Measurements from ENCODE around the gene KIFC1. TPM values are rescaled to one million over a fixed set of nuclear protein-coding genes. Genes with fewer than 3 reads are reported as not detected.

Gene KIFC1
- total and polyA plus RNA-seq, 2 donors (not counting 1 experiment from before 2014, with no cell fraction given): 0.79 to 1.0 TPM

DNA sequence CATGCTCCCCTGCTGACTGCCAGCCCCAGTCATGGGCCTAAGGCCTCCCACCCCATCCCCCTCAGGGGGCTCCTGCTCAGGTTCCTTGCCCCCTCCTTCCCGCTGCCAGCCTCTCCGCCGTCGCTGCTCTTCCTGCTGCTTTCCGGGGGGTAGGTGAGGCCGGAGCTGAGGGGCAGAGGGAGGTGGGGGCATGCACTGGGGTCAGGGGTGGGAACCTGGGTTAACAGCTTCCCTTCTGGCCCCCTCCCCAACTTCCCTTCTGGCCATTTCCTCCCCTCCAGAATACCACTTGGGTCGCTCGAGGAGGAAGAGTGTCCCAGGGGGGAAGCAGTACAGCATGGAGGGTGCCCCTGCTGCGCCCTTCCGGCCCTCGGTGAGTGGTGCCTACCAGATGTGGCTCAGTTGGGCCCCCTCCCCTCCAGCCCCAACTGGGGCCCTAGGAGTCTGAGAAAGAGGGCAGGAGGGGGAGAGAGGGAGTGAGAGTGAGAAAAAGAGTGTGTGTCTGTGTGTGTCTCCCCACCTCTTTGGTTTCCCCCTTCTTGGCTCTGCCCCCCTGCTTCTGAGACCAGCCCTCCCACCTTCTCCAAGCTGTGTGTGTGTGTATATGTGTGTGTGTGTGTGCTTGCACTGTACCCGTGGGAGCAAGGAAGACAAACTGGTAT, 40.4 kb downstream of the KIFC1 start:
- ChIA-PET POLR2A (interaction anchor here (0.6 to 1.3 kb wide), 3 partner anchors 80 to 114 kb away, joined by 3 to 10 read pairs (median 6); partner anchors contain the start of gene ZBTB22), CTCF (interaction anchor here (0.7 to 1.4 kb wide), 3 partner anchors 22 to 147 kb away, joined by 3 to 4 read pairs (median 3); partner anchors contain the start of gene ZBTB9)
- H3K9ac ChIP-seq (ENCODE audit: low read length): peak overlapping the region; percentile 69
- peak overlapping the region; percentile 98 for H3K4me2 ChIP-seq (replicated peaks; ENCODE audit: low read depth, low read length, poor library complexity, severe bottlenecking)
- peak overlapping the region; percentile 90 for H3K27ac Mint-ChIP-seq
- H4K20me1 ChIP-seq (ENCODE audit: control insufficient read depth, insufficient read depth, low read length, poor library complexity, severe bottlenecking): no peaks in the 10 kb centered on the region
- peaks cover 6 to 19% of the 10 kb centered on the region in 2 experiments for H3K36me3 ChIP-seq (replicated peaks in 1 of 2; ENCODE audit: control extremely low read depth in 1 of 2, control insufficient read depth in 1 of 2, extremely low read depth in 1 of 2, insufficient read depth in 2 of 2, low read length in 1 of 2)
- peak overlapping the region; percentile 69 for H2AFZ ChIP-seq (ENCODE audit: insufficient read depth, low read depth, low read length, poor library complexity, severe bottlenecking)
- peaks cover 13% of the 10 kb centered on the region for H3K79me2 ChIP-seq (ENCODE audit: control insufficient read depth, insufficient read depth, low read length)
- peak; percentile 42 for ATAC-seq (ENCODE audit: low read depth)
- DNase-seq: peak; percentile 71
- no peaks in the 10 kb centered on the region for H3K27me3 Mint-ChIP-seq
- peak overlapping the region; percentile 96 for H3K4me3 Mint-ChIP-seq
- H3K27me3 ChIP-seq (replicated peaks in 1 of 4; ENCODE audit: control extremely low read depth in 1 of 4, control insufficient read depth in 3 of 4, insufficient read depth in 4 of 4, low read length in 3 of 4): no peaks in the 10 kb centered on the region
- H3K9me3 ChIP-seq (ENCODE audit: control extremely low read depth in 1 of 3, control insufficient read depth in 2 of 3, insufficient read depth in 1 of 3, low read length in 2 of 3): no peaks in the 10 kb centered on the region
- no peaks in the 10 kb centered on the region for H3K9me3 Mint-ChIP-seq (ENCODE audit: insufficient read depth)
- H3K4me3 ChIP-seq (ENCODE audit: control extremely low read depth in 1 of 5, extremely low read depth in 1 of 5, insufficient read depth in 1 of 5, low read depth in 2 of 5, low read length in 4 of 5): peak overlapping the region; percentile 48 to 72 (median 52)
- WGBS (ENCODE audit: insufficient coverage): no CpG with 5 or more reads among the region's 12 CpGs
- H3K4me1 Mint-ChIP-seq: peaks cover 66% of the 10 kb centered on the region
- peak overlapping the region; percentile 56 to 75 for H3K27ac ChIP-seq (ENCODE audit: low read length in 2 of 2)
- intact Hi-C loops (cut with micrococcal nuclease): loop anchor here (1.0 kb wide), 1 partner anchor 22 kb away; the partner anchor contains the start of gene ZBTB9
- peaks cover 61 to 66% of the 10 kb centered on the region in 2 donors for H3K4me1 ChIP-seq (ENCODE audit: control insufficient read depth in 2 of 2, insufficient read depth in 2 of 2, low read length in 2 of 2)
- TF ChIP-seq, protein P1, sequence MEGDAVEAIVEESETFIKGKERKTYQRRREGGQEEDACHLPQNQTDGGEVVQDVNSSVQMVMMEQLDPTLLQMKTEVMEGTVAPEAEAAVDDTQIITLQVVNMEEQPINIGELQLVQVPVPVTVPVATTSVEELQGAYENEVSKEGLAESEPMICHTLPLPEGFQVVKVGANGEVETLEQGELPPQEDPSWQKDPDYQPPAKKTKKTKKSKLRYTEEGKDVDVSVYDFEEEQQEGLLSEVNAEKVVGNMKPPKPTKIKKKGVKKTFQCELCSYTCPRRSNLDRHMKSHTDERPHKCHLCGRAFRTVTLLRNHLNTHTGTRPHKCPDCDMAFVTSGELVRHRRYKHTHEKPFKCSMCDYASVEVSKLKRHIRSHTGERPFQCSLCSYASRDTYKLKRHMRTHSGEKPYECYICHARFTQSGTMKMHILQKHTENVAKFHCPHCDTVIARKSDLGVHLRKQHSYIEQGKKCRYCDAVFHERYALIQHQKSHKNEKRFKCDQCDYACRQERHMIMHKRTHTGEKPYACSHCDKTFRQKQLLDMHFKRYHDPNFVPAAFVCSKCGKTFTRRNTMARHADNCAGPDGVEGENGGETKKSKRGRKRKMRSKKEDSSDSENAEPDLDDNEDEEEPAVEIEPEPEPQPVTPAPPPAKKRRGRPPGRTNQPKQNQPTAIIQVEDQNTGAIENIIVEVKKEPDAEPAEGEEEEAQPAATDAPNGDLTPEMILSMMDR (IDR thresholded peaks at IDR 0.05): no peak
- no peak for TF ChIP-seq EZH2 (IDR thresholded peaks at IDR 0.05; ENCODE audit: borderline replicate concordance, insufficient read depth, low read depth, low read length, poor library complexity, severe bottlenecking)

DNA sequence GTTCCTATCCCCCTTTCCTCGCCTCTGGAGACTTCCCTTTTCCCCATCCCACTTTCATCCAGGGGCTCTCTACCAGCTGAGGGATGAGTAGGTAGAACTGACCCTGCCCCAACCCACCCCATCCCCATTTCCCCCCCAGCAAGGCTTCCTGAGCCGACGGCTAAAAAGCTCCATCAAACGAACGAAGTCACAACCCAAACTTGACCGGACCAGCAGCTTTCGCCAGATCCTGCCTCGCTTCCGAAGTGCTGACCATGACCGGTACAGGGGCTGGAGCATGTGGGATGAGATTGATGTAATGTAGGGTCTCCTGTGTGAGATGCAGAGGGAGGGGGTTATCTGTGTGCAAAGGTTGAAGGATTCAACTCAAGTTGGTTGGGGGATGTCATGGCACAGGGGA, 40.9 kb downstream of the KIFC1 start:
- WGBS (ENCODE audit: insufficient coverage): 46% methylated on average over 9 of the region's 10 CpGs
- Mint-ChIP-seq H3K4me1 (peaks cover 61% of the 10 kb centered on the region), H3K27me3 (no peaks in the 10 kb centered on the region), H3K4me3 (peak overlapping the region; percentile 96), H3K27ac (peak overlapping the region; percentile 90), H3K9me3 (ENCODE audit: insufficient read depth) (no peaks in the 10 kb centered on the region)
- CTCF ChIA-PET: interaction anchor here (0.7 to 1.4 kb wide), 3 partner anchors 14 to 143 kb away, joined by 3 read pairs; partner anchors contain the start of gene ZBTB9
- DNase-seq (no peak), ATAC-seq (ENCODE audit: low read depth) (no peak)
- peaks cover 57 to 61% of the 10 kb centered on the region in 2 donors for H3K4me1 ChIP-seq (ENCODE audit: control insufficient read depth in 2 of 2, insufficient read depth in 2 of 2, low read length in 2 of 2)
- H3K27ac ChIP-seq (ENCODE audit: low read length in 2 of 2): peak overlapping the region; percentile 56 to 75
- intact Hi-C loops (cut with micrococcal nuclease): no loop called here
- H4K20me1 ChIP-seq (ENCODE audit: control insufficient read depth, insufficient read depth, low read length, poor library complexity, severe bottlenecking): no peaks in the 10 kb centered on the region
- peaks cover 13% of the 10 kb centered on the region for H3K79me2 ChIP-seq (ENCODE audit: control insufficient read depth, insufficient read depth, low read length)
- H3K9me3 ChIP-seq (ENCODE audit: control extremely low read depth in 1 of 3, control insufficient read depth in 2 of 3, insufficient read depth in 1 of 3, low read length in 2 of 3): no peaks in the 10 kb centered on the region
- H3K9ac ChIP-seq (ENCODE audit: low read length): peak overlapping the region; percentile 69
- H3K4me3 ChIP-seq (ENCODE audit: control extremely low read depth in 1 of 5, extremely low read depth in 1 of 5, insufficient read depth in 1 of 5, low read depth in 2 of 5, low read length in 4 of 5): peak overlapping the region; percentile 48 to 72 (median 52)
- peak overlapping the region; percentile 69 for H2AFZ ChIP-seq (ENCODE audit: insufficient read depth, low read depth, low read length, poor library complexity, severe bottlenecking)
- H3K36me3 ChIP-seq (replicated peaks in 1 of 2; ENCODE audit: control extremely low read depth in 1 of 2, control insufficient read depth in 1 of 2, extremely low read depth in 1 of 2, insufficient read depth in 2 of 2, low read length in 1 of 2): peaks cover 6 to 24% of the 10 kb centered on the region in 2 experiments
- TF ChIP-seq, protein P1 (IDR thresholded peaks at IDR 0.05): no peak
- no peak for TF ChIP-seq EZH2 (IDR thresholded peaks at IDR 0.05; ENCODE audit: borderline replicate concordance, insufficient read depth, low read depth, low read length, poor library complexity, severe bottlenecking)
- peak overlapping the region; percentile 98 for H3K4me2 ChIP-seq (replicated peaks; ENCODE audit: low read depth, low read length, poor library complexity, severe bottlenecking)
- H3K27me3 ChIP-seq (replicated peaks in 1 of 4; ENCODE audit: control extremely low read depth in 1 of 4, control insufficient read depth in 3 of 4, insufficient read depth in 4 of 4, low read length in 3 of 4): no peaks in the 10 kb centered on the region
- POLR2A ChIA-PET: no interaction called here

Data from B cell (primary cell).